ENCODE measurements around the gene IER5L. TPM values are rescaled to one million over a fixed set of nuclear protein-coding genes. Genes with fewer than 3 reads are reported as not detected.
"Not testable (repeated sequence)": the region's sequence is repeated elsewhere in the genome, so short reads cannot be mapped to it uniquely, and the experiment has no call there.

IER5L gene
- total RNA-seq, 4 donors from 2014 or later = 2.3 to 2.9 (median 2.6) TPM

DNA sequence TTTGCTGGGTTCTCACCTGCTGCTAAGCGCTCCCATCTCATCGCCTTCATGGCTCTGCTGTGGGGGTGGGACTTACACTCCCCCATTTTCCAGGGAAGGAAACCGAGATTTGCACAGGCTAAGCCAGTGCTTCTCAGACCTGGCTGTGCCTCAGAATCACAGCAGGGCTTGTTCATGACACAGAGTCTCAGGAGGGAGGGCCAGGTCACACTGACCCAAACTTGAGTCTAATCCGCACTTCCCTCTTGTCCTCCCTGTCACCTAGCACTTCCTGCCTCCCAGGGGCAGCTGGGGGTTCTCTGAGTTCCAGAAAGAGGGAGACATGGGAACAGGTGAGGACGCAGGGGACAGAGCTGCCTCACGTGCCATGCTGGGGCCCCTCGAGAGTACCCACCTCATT lies 15.6 kb upstream of the IER5L start:
- TF ChIP-seq POLR2A (IDR thresholded peaks at IDR 0.05) (no peak), CTCF (IDR thresholded peaks at IDR 0.05) (no peak)

DNA sequence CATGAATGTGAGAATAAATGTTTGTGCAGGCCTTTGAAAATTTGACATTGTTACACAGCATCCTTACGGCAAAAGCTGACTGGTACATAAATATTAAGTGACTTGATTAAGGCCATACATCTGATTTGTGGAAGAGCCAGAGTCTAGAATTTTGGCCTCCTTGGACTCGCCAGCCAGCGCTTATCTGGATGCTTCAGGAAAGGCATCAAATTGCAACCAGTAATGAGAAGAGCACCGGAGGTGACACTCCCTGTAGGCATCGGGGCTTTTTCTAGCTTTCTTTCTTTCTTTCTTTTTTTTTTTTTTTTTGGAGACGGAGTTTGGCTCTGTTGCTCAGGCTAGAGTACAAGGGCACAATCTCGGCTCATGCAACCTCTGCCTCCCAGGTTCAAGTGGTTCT lies 13.2 kb upstream of the IER5L start:
- TF ChIP-seq POLR2A (IDR thresholded peaks at IDR 0.05) (no peak), CTCF (IDR thresholded peaks at IDR 0.05) (no peak)
- no peaks in the 10 kb centered on the region for H3K27me3 ChIP-seq
- no peak for DNase-seq

More for the DNA sequence above, 15.6 kb upstream of the IER5L start:
- DNase-seq = no peak
- H3K36me3 ChIP-seq = no peaks in the 10 kb centered on the region
- no peak overlapping the region for H3K4me3 ChIP-seq
- no peak overlapping the region for H3K27ac ChIP-seq
- H3K9me3 ChIP-seq = no peaks in the 10 kb centered on the region
- H3K4me1 ChIP-seq = peaks cover 0 to under 1% (median 0%) of the 10 kb centered on the region in 4 donors
- H3K27me3 ChIP-seq = no peaks in the 10 kb centered on the region

DNA sequence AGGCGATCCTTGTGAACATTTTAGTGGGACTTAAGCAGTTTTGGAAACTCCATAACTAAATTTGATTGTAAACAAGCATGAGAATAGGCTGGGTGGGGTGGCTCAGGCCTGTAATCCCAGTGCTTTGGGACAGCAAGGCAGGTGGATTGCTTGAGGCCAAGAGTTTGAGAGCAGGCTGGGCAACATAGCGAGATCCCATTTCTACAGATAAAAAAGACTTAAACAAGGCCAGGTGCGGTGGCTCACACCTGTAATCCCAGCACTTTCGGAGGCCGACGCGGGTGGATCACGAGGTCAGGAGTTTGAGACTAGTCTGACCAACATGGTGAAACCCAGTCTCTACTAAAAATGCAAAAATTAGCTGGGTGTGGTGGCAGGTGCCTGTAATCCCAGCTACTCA lies 11.9 kb upstream of the IER5L start:
- H3K27me3 ChIP-seq, DNase-seq: not testable (repeated sequence)

More for the DNA sequence above, 13.2 kb upstream of the IER5L start:
- Histone ChIP-seq H3K9me3 (no peaks in the 10 kb centered on the region), H3K4me3 (no peak overlapping the region), H3K27ac (no peak overlapping the region), H3K4me1 (no peaks in the 10 kb centered on the region), H3K36me3 (no peaks in the 10 kb centered on the region)

GRCh38 chr9:129187042-129187441 lies 9.0 kb upstream of the IER5L start:
- TF ChIP-seq CTCF (IDR thresholded peaks at IDR 0.05) (no peak), POLR2A (IDR thresholded peaks at IDR 0.05) (no peak)
- Histone ChIP-seq H3K9me3 (no peaks in the 10 kb centered on the region), H3K36me3 (no peaks in the 10 kb centered on the region), H3K27me3 (no peaks in the 10 kb centered on the region), H3K4me1 (peaks cover 0 to 29% (median 5%) of the 10 kb centered on the region in 4 donors), H3K4me3 (no peak overlapping the region), H3K27ac (no peak overlapping the region)
- no peak for DNase-seq

More for the DNA sequence above, 11.9 kb upstream of the IER5L start:
- H3K36me3 ChIP-seq, H3K9me3 ChIP-seq, H3K4me1 ChIP-seq, H3K4me3 ChIP-seq, H3K27ac ChIP-seq: not testable (repeated sequence)

GRCh38 chr9:129185991-129186390 lies 7.9 kb upstream of the IER5L start:
- Histone ChIP-seq H3K27ac (no peak overlapping the region), H3K27me3 (no peaks in the 10 kb centered on the region), H3K4me3 (no peak overlapping the region), H3K36me3 (no peaks in the 10 kb centered on the region), H3K9me3 (no peaks in the 10 kb centered on the region), H3K4me1 (peaks cover 0 to 38% (median 6%) of the 10 kb centered on the region in 4 donors)
- TF ChIP-seq POLR2A (IDR thresholded peaks at IDR 0.05) (no peak), CTCF (IDR thresholded peaks at IDR 0.05) (no peak)
- no peak for DNase-seq

DNA sequence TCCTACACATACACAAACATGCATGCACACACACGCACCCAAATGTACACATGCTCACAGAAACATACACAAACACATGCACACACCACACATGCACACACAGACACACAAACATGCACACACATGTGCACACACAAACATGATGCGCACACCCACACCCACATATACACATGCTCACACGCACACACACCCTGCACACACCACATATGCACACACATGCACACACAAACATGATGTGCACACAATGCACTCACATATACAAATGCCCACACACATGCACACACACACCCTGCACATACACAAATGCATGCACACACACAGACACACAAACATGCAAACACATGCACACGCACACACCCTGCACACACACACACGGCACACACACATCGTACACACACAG lies 7.3 kb upstream of the IER5L start:
- Histone ChIP-seq H3K27me3 (no peaks in the 10 kb centered on the region), H3K4me3 (no peak overlapping the region), H3K27ac (no peak overlapping the region), H3K4me1 (peaks cover 0 to 43% (median 6%) of the 10 kb centered on the region in 4 donors), H3K9me3 (no peaks in the 10 kb centered on the region), H3K36me3 (no peaks in the 10 kb centered on the region)
- TF ChIP-seq POLR2A (IDR thresholded peaks at IDR 0.05) (no peak), CTCF (IDR thresholded peaks at IDR 0.05) (no peak)
- DNase-seq = no peak
